ENCODE results near the gene NDUFAF2.
"Not testable (repeated sequence)": the region's sequence is repeated elsewhere in the genome, so short reads cannot be mapped to it uniquely, and the experiment has no call there.

Gene NDUFAF2

GRCh38 chr5:61183538-61183937, 238.5 kb downstream of the NDUFAF2 start:
- DNase-seq = no peak

GRCh38 chr5:61184708-61185107, 239.7 kb downstream of the NDUFAF2 start:
- no peak for DNase-seq

GRCh38 chr5:61186634-61187033, 241.6 kb downstream of the NDUFAF2 start:
- DNase-seq = no peak

- not testable (repeated sequence) for DNase-seq
Measured at GRCh38 chr5:61187352-61187751, 242.3 kb downstream of the NDUFAF2 start.

- DNase-seq = not testable (repeated sequence)
Measured at GRCh38 chr5:61187826-61188225, 242.8 kb downstream of the NDUFAF2 start.

GRCh38 chr5:61198606-61199005, 253.6 kb downstream of the NDUFAF2 start:
- DNase-seq = no peak

GRCh38 chr5:61200582-61201155, 255.7 kb downstream of the NDUFAF2 start:
- no peak for DNase-seq

- DNase-seq = no peak
Measured at GRCh38 chr5:61202213-61202612, 257.2 kb downstream of the NDUFAF2 start.
